GM12878 (cell line): ENCODE data around the gene SIGLEC11. TPM values are rescaled to one million over a fixed set of nuclear protein-coding genes. Genes with fewer than 3 reads are reported as not detected.

ENCODE experiments used
- ATAC-seq: fragments of 200-7000 bp; cut with Tn5 transposase; 3 replicates; pipeline ENCODE4 v1.9.1; 2020; ENCODE audit warnings: mild to moderate bottlenecking, moderate library complexity
- BruUV-seq: library from RNA; stranded (reverse); fragments of 400-500 nt; replicated peaks from 2 replicates; lab custom pipeline; 2021; lab: Mats Ljungman, UMichigan
- CTCF ChIA-PET: fragments of 300-600 bp; sonication (Branson Sonifier 250); formaldehyde crosslinking; extraction: SDS; loops from one replicate; lab custom pipeline; 2021; ENCODE audit warnings: inconsistent platforms; lab: Yijun Ruan, JAX
- POLR2A ChIA-PET: fragments of 350-600 bp; formaldehyde crosslinking; extraction: SDS; loops from one replicate; lab custom pipeline; 2021; ENCODE audit warnings: inconsistent platforms; lab: Charles Lee
- RAD21 ChIA-PET: fragments of 300-600 bp; sonication (Branson Sonifier 250); formaldehyde crosslinking; loops from one replicate; lab custom pipeline; 2023; ENCODE audit warnings: antibody characterized with exemption; ENCODE audit not compliant: unreplicated experiment; lab: Charles Lee
- SMC1A ChIA-PET: fragments of 300-600 bp; sonication (Branson Sonifier 250); formaldehyde crosslinking; loops from one replicate; lab custom pipeline; 2023; ENCODE audit not compliant: unreplicated experiment, uncharacterized antibody; lab: Charles Lee
- DNase-seq: peaks from one replicate; pipeline ENCODE4 v3.0.0-alpha.2; 2011; ENCODE audit warnings: low read depth, low spot score
- FAIRE-seq: peaks from 3 replicates; lab custom pipeline; 2011; peaks lifted over from hg19 to GRCh38; lab: Jason Lieb, UNC
- H2AFZ ChIP-seq: 2 replicates; pipeline ENCODE4 v1.6.0; 2011; ENCODE audit warnings: low read depth, low read length, control low read depth; ENCODE audit not compliant: control insufficient read depth
- H3K27ac ChIP-seq: 2 replicates; pipeline ENCODE4 v1.5.1; 2011; ENCODE audit warnings: control low read depth; ENCODE audit not compliant: control insufficient read depth, insufficient read depth
- H3K27me3 ChIP-seq, 2 experiments: replicated peaks in 1 of 2; 2 replicates each; pipeline versions ENCODE4 v1.6.0 to v1.6.1; 2011; ENCODE audit warnings: low read length in 1 of 2; ENCODE audit not compliant: control insufficient read depth in 2 of 2, insufficient read depth in 2 of 2
- H3K36me3 ChIP-seq, 2 experiments: 2 replicates each; pipeline ENCODE4 v1.5.1; 2011; ENCODE audit warnings: low read length in 1 of 2; ENCODE audit not compliant: control insufficient read depth in 2 of 2, insufficient read depth in 2 of 2
- H3K4me1 ChIP-seq: 2 replicates; pipeline ENCODE4 v1.6.1; 2011; ENCODE audit warnings: mild to moderate bottlenecking, low read length, moderate library complexity, mixed read lengths; ENCODE audit not compliant: control insufficient read depth, insufficient read depth
- H3K4me2 ChIP-seq: 2 replicates; pipeline ENCODE4 v1.6.0; 2011; ENCODE audit warnings: control low read depth; ENCODE audit not compliant: control insufficient read depth, insufficient read depth
- H3K4me3 ChIP-seq: fragments of 200-600 bp; sonication (generic); 2 replicates; pipeline ENCODE4 v1.5.1; 2016
- H3K79me2 ChIP-seq: 2 replicates; pipeline ENCODE4 v1.6.0; 2011; ENCODE audit warnings: low read length; ENCODE audit not compliant: control insufficient read depth, insufficient read depth
- H3K9ac ChIP-seq: 2 replicates; pipeline ENCODE4 v1.8.0; 2011; ENCODE audit warnings: low read length, control low read depth, mixed read lengths; ENCODE audit not compliant: control insufficient read depth, insufficient read depth
- H3K9me3 ChIP-seq: replicated peaks from 3 replicates; pipeline ENCODE4 v1.5.1; 2011; ENCODE audit warnings: mild to moderate bottlenecking, low read length; ENCODE audit not compliant: control insufficient read depth, insufficient read depth
- H4K20me1 ChIP-seq: 2 replicates; pipeline ENCODE4 v1.6.0; 2011; ENCODE audit not compliant: control insufficient read depth, insufficient read depth
- ATF2 ChIP-seq: IDR thresholded peaks from 2 replicates; pipeline ENCODE4 v1.6.1; 2012; ENCODE audit warnings: low read length, inconsistent platforms
- ATF3 ChIP-seq: IDR thresholded peaks from 2 replicates; pipeline ENCODE4 v1.6.1; 2011; ENCODE audit warnings: low read depth, mild to moderate bottlenecking, low read length, moderate library complexity, borderline replicate concordance; ENCODE audit errors: extremely low read depth
- ATF7 ChIP-seq: fragments of 450-650 bp; IDR thresholded peaks from 2 replicates; pipeline ENCODE4 v1.6.1; 2016; ENCODE audit warnings: low read depth, mild to moderate bottlenecking
- CEBPB ChIP-seq, 2 experiments: fragments of 150-350 bp in 1 of 2; IDR thresholded peaks; 2 replicates each; pipeline ENCODE4 v1.6.1; 2012 to 2014; ENCODE audit warnings: low read depth in 2 of 2, low read length in 2 of 2, borderline replicate concordance in 1 of 2, inconsistent platforms in 1 of 2
- E2F8 ChIP-seq: fragments of 450-650 bp; IDR thresholded peaks from 2 replicates; pipeline ENCODE4 v1.6.1; 2018; ENCODE audit warnings: mild to moderate bottlenecking, low read depth, moderate library complexity; ENCODE audit not compliant: partially characterized antibody
- JUNB ChIP-seq: IDR thresholded peaks from 2 replicates; pipeline ENCODE4 v1.6.1; 2016; ENCODE audit warnings: antibody characterized with exemption, mild to moderate bottlenecking
- KLF5 ChIP-seq: fragments of 450-650 bp; IDR thresholded peaks from 2 replicates; pipeline ENCODE4 v1.6.1; 2014; ENCODE audit warnings: mild to moderate bottlenecking; ENCODE audit not compliant: partially characterized antibody
- PBX3 ChIP-seq: IDR thresholded peaks from 2 replicates; pipeline ENCODE4 v1.6.1; 2011; ENCODE audit warnings: mild to moderate bottlenecking, low read depth, low read length, moderate library complexity; ENCODE audit not compliant: insufficient replicate concordance
- RBBP5 ChIP-seq: fragments of 200-600 bp; sonication (generic); conservative IDR thresholded peaks from 2 replicates; pipeline ENCODE4 v1.6.1; 2016
- SP1 ChIP-seq: IDR thresholded peaks from one replicate; pipeline ENCODE4 v1.6.1; 2011; ENCODE audit warnings: low read depth, low read length
- SUPT20H ChIP-seq: IDR thresholded peaks from 2 replicates; pipeline ENCODE4 v1.6.1; 2011; ENCODE audit warnings: low read depth, mild to moderate bottlenecking, low read length, moderate library complexity, borderline replicate concordance; ENCODE audit not compliant: control insufficient read depth
- TCF3 ChIP-seq: IDR thresholded peaks from 2 replicates; pipeline ENCODE4 v1.6.1; 2012; ENCODE audit warnings: low read depth, mild to moderate bottlenecking, low read length, borderline replicate concordance; ENCODE audit not compliant: insufficient read depth
- ZNF622 ChIP-seq: fragments of 450-650 bp; IDR thresholded peaks from 2 replicates; pipeline ENCODE4 v1.6.1; 2017; ENCODE audit warnings: mild to moderate bottlenecking, inconsistent platforms
- WGBS: methylation state at CpG from one replicate; pipeline ENCODE4 v1.1.6; 2016; ENCODE audit warnings: low lambda C conversion rate; ENCODE audit not compliant: insufficient replicate concordance, insufficient coverage; ENCODE audit errors: missing lambda C conversion rate; 5-methylcytosine and 5-hydroxymethylcytosine counted together
- in situ Hi-C: fragments of 300-500 bp; cut with MboI; formaldehyde crosslinking; loops from 9 replicates; pipeline ENCODE4 v1.14.3; 2018; ENCODE audit warnings: mixed read lengths
- intact Hi-C: fragments of 100-400 bp; cut with micrococcal nuclease; formaldehyde crosslinking; loops from one replicate; pipeline ENCODE4 v1.14.2; 2022; ENCODE audit not compliant: unreplicated experiment
- polyA plus RNA-seq, 11 experiments: library from polyadenylated mRNA; depleted of rRNA in 4 of 11; unstranded in 6 of 11; stranded (reverse) in 5 of 11; fragments of >200 nt; fragmentation: Nextera tagmentation in 4 of 11; fragmentation: Illumina TruSeq in 1 of 11; extraction: Ambion mirVana in 4 of 11; extraction: Trizol in 1 of 11; gene quantifications; 1 replicate in 1 of 11; 2 replicates in 10 of 11; pipeline versions ENCODE4 v1.2.1 to v1.2.3, GENCODE V29; 2011 to 2016; ENCODE audit warnings: inconsistent platforms in 2 of 11, missing spikeins in 2 of 11, low read depth in 1 of 11
- total RNA-seq, 4 experiments: library from RNA; depleted of rRNA in 3 of 4; stranded (reverse); fragments of >200 nt in 3 of 4; fragmentation: Illumina TruSeq in 1 of 4; extraction: Trizol in 1 of 4; gene quantifications; 2 replicates each; pipeline versions ENCODE4 v1.2.1 to v1.2.3, GENCODE V29; 2013 to 2021
- TF ChIP-seq, protein P1 (sequence below): fragments of 450-650 bp; formaldehyde crosslinking; IDR thresholded peaks from 2 replicates; pipeline ENCODE4 v1.4.0; 2020; ENCODE audit warnings: mild to moderate bottlenecking, moderate library complexity

SIGLEC11 gene
- total and polyA plus RNA-seq, 10 of the 15 experiments (the other 5 are each of a cell fraction or from before 2014, with no cell fraction given) = not detected

DNA sequence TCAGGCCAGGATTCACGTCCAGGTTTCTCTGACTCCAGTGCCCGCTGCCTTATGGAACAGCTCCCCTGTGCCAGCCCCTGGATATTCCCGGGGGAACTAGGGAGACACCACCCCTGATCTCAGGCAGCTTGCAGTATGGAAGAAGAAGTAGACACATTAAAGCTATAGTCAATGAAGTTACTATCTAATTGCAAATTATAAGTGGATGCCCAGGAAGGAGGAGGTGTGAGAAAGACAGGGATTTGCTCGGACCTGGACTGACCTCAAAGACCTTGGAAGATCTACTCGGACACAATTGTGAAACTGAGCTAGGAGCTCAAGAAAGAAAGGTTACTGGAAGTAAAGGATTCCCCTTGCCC is 10.4 kb downstream of the SIGLEC11 start:
- no peak overlapping the region for H3K9ac ChIP-seq
- SMC1A ChIA-PET = no interaction called here
- H3K4me3 ChIP-seq = no peak overlapping the region
- CTCF ChIA-PET = interaction anchor here (1.0 to 2.0 kb wide), 3 partner anchors 13 to 185 kb away, joined by 3 to 5 read pairs (median 5); no protein-coding TSS in a partner anchor
- no peak for DNase-seq
- no peaks in the 10 kb centered on the region for H3K79me2 ChIP-seq
- TF ChIP-seq E2F8 (no peak), ATF7 (no peak), ATF3 (no peak), CEBPB (IDR thresholded peaks at IDR 0.05; ENCODE audit: borderline replicate concordance in 1 of 2, low read depth in 2 of 2, low read length in 2 of 2) (no peak), SP1 (no peak), PBX3 (no peak), RBBP5 (no peak), TCF3 (no peak), SUPT20H (no peak), ZNF622 (no peak), KLF5 (no peak), JUNB (no peak), ATF2 (no peak)
- TF ChIP-seq, protein P1, sequence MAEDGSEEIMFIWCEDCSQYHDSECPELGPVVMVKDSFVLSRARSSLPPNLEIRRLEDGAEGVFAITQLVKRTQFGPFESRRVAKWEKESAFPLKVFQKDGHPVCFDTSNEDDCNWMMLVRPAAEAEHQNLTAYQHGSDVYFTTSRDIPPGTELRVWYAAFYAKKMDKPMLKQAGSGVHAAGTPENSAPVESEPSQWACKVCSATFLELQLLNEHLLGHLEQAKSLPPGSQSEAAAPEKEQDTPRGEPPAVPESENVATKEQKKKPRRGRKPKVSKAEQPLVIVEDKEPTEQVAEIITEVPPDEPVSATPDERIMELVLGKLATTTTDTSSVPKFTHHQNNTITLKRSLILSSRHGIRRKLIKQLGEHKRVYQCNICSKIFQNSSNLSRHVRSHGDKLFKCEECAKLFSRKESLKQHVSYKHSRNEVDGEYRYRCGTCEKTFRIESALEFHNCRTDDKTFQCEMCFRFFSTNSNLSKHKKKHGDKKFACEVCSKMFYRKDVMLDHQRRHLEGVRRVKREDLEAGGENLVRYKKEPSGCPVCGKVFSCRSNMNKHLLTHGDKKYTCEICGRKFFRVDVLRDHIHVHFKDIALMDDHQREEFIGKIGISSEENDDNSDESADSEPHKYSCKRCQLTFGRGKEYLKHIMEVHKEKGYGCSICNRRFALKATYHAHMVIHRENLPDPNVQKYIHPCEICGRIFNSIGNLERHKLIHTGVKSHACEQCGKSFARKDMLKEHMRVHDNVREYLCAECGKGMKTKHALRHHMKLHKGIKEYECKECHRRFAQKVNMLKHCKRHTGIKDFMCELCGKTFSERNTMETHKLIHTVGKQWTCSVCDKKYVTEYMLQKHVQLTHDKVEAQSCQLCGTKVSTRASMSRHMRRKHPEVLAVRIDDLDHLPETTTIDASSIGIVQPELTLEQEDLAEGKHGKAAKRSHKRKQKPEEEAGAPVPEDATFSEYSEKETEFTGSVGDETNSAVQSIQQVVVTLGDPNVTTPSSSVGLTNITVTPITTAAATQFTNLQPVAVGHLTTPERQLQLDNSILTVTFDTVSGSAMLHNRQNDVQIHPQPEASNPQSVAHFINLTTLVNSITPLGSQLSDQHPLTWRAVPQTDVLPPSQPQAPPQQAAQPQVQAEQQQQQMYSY = no peak
- H3K27me3 ChIP-seq = no peaks in the 10 kb centered on the region; a peak in 1 of 4 replicates
- intact Hi-C loops (no loop called here), in situ Hi-C loops (no loop called here)
- H3K27ac ChIP-seq = no peak overlapping the region
- peaks cover 17% of the 10 kb centered on the region for H3K4me1 ChIP-seq
- no peaks in the 10 kb centered on the region; the same call in 2 of the 3 replicates for H3K9me3 ChIP-seq
- no peak for ATAC-seq
- BruUV-seq = no TSS peak
- FAIRE-seq = no peak
- no peak overlapping the region for H2AFZ ChIP-seq
- no peaks in the 10 kb centered on the region for H4K20me1 ChIP-seq
- H3K36me3 ChIP-seq = no peaks in the 10 kb centered on the region
- POLR2A ChIA-PET = interaction anchor here (0.9 to 1.2 kb wide), 2 partner anchors 75 to 84 kb away, joined by 3 read pairs; partner anchors contain the start of gene ZNF473
- WGBS = 64% methylated on average over 5 of the region's 5 CpGs
- RAD21 ChIA-PET = no interaction called here
- H3K4me2 ChIP-seq = no peak overlapping the region
